Pancreas (tissue), 10 donors: ENCODE data around the gene ZC3H13. TPM values are rescaled to one million over a fixed set of nuclear protein-coding genes. Genes with fewer than 3 reads are reported as not detected.

Source experiments
- ATAC-seq, 4 donors: fragments of 200-7000 bp; cut with Tn5 transposase; one replicate each; pipeline versions ENCODE4 v1.8.0 to v1.9.1; 2020; ENCODE audit warnings: mild to moderate bottlenecking in 4 of 4, moderate library complexity in 4 of 4
- DNase-seq, 6 donors: peaks; one replicate each; pipeline ENCODE4 v3.0.0-alpha.2; 2020
- FAIRE-seq: peaks from 2 replicates; lab custom pipeline; 2012; peaks lifted over from hg19 to GRCh38; lab: Jason Lieb, UNC
- H3K27ac ChIP-seq, 4 donors: fragments of 200-600 bp; sonication (generic); 1 replicate in 3 of 4; 2 replicates in 1 of 4; pipeline versions ENCODE4 v1.5.0 to v1.8.0; 2020
- H3K27me3 ChIP-seq, 4 donors: fragments of 200-600 bp; one replicate each; pipeline ENCODE4 v1.8.0; 2021
- H3K36me3 ChIP-seq, 3 donors: fragments of 200-600 bp; sonication (generic) in 1 of 3; one replicate each; pipeline versions ENCODE4 v1.5.0 to v1.8.0; 2020 to 2021
- H3K4me1 ChIP-seq, 3 donors: fragments of 200-600 bp; one replicate each; pipeline ENCODE4 v1.8.0; 2021
- H3K4me3 ChIP-seq, 4 donors: fragments of 200-600 bp; sonication (generic) in 2 of 4; one replicate each; pipeline versions ENCODE4 v1.5.0 to v1.8.0; 2020 to 2021
- H3K9me3 ChIP-seq, 4 donors: fragments of 200-600 bp; one replicate each; pipeline ENCODE4 v1.8.0; 2021
- CTCF ChIP-seq, 4 donors: fragments of 200-600 bp; sonication (generic) in 3 of 4; IDR thresholded peaks; one replicate each; pipeline versions ENCODE4 v1.5.0 to v1.8.0; 2021; ENCODE audit warnings: antibody characterized with exemption in 4 of 4
- WGBS, 2 donors: extraction: QIAGEN DNeasy Blood & Tissue Kit; methylation state at CpG; one replicate each; pipeline ENCODE4 v1.1.7; 2013; 5-methylcytosine and 5-hydroxymethylcytosine counted together
- intact Hi-C, 3 donors: fragments of 100-400 bp; cut with DNase I; formaldehyde crosslinking; loops; one replicate each; pipeline versions ENCODE4 v1.11.1 to v1.14.2; 2022
- polyA plus RNA-seq, 2 donors: library from polyadenylated mRNA; stranded (reverse); fragments of 200-250 nt; gene quantifications; one replicate each; pipeline ENCODE4 v1.2.3, GENCODE V29; 2013
- total RNA-seq, 6 donors: library from RNA; stranded (reverse); fragmentation: NEBNext Ultra II Directional in 4 of 6; extraction: Animal tissue kit (Norgen Biotek cat#: 25700) in 4 of 6; gene quantifications; one replicate each; pipeline versions ENCODE4 v1.2.1 to v1.2.4, GENCODE V29; 2021 to 2023
- donor health status: healthy with polysubstance abuse.
- donor health status: DM: no; HTN: no; CAD: no; lungs with moderate emphysema.
- donor health status: DM: no; HTN: no; CAD: no.
- donor health status: control.
- donor health status: control.
- donor health status: Bipolar disorder and iron deficiency.
- donor health status: DM: yes; HTN: yes; CAD: no.
- donor health status: DM: no; HTN: no; CAD: no.
- donor health status: DM: no; HTN: no; CAD: no.
- donor health status: DM: yes; HTN: yes; CAD: no.

ZC3H13 gene
- total and polyA plus RNA-seq, 8 donors = 7.6 to 24.1 (median 14.0) TPM

- peak in 1 of 4 donors; percentile 27 for ATAC-seq
- whole genome bisulfite sequencing, 2 donors = 64 to 70% methylated on average over 1 of the region's 1 CpG
- no peaks in the 10 kb centered on the region for H3K27me3 ChIP-seq
Observed at GRCh38 chr13:46100191-46100815, 47.8 kb upstream of the ZC3H13 start.

GRCh38 chr13:46097663-46098062 lies 45.1 kb upstream of the ZC3H13 start:
- Histone ChIP-seq H3K4me3 (no peak overlapping the region), H3K36me3 (no peaks in the 10 kb centered on the region), H3K9me3 (no peaks in the 10 kb centered on the region), H3K27ac (no peak overlapping the region), H3K27me3 (no peaks in the 10 kb centered on the region), H3K4me1 (peaks cover 0 to 8% (median 0%) of the 10 kb centered on the region in 3 donors)
- TF ChIP-seq CTCF (IDR thresholded peaks at IDR 0.05) = no peak
- FAIRE-seq (no peak), ATAC-seq (no peak), DNase-seq (no peak)
- 74 to 77% methylated on average over 4 of the region's 4 CpGs for WGBS, 2 donors
- intact Hi-C loops = no loop called here

More at GRCh38 chr13:46100191-46100815, 47.8 kb upstream of the ZC3H13 start:
- FAIRE-seq (no peak), DNase-seq (no peak)
- TF ChIP-seq CTCF (IDR thresholded peaks at IDR 0.05) = no peak
- H3K4me1 ChIP-seq = peaks cover 0 to 8% (median 0%) of the 10 kb centered on the region in 3 donors
- intact Hi-C loops = no loop called here
- H3K36me3 ChIP-seq = no peaks in the 10 kb centered on the region
- H3K27ac ChIP-seq = no peak overlapping the region
- H3K9me3 ChIP-seq = no peaks in the 10 kb centered on the region
- H3K4me3 ChIP-seq = no peak overlapping the region

GRCh38 chr13:46097015-46097414 lies 44.5 kb upstream of the ZC3H13 start:
- 54 to 57% methylated on average over 3 of the region's 3 CpGs for WGBS, 2 donors
- ATAC-seq (peak; percentile 73 to 93 (median 84)), FAIRE-seq (no peak), DNase-seq (peak in 2 of 6 donors; percentile 17 to 58)
- no peaks in the 10 kb centered on the region for H3K36me3 ChIP-seq
- intact Hi-C loops = no loop called here
- no peaks in the 10 kb centered on the region for H3K27me3 ChIP-seq
- H3K27ac ChIP-seq = no peak overlapping the region
- peaks cover 0 to 8% (median 0%) of the 10 kb centered on the region in 3 donors for H3K4me1 ChIP-seq
- H3K9me3 ChIP-seq = no peaks in the 10 kb centered on the region
- no peak for TF ChIP-seq CTCF (IDR thresholded peaks at IDR 0.05)
- H3K4me3 ChIP-seq = no peak overlapping the region

GRCh38 chr13:46094478-46094877 lies 41.9 kb upstream of the ZC3H13 start:
- intact Hi-C loops = no loop called here

More at GRCh38 chr13:46094478-46094877, 41.9 kb upstream of the ZC3H13 start:
- no peak overlapping the region for H3K27ac ChIP-seq
- H3K9me3 ChIP-seq = no peaks in the 10 kb centered on the region
- H3K27me3 ChIP-seq = no peaks in the 10 kb centered on the region
- WGBS, 2 donors = 84 to 93% methylated on average over 3 of the region's 3 CpGs
- no peak overlapping the region for H3K4me3 ChIP-seq
- no peak for TF ChIP-seq CTCF (IDR thresholded peaks at IDR 0.05)
- H3K36me3 ChIP-seq = no peaks in the 10 kb centered on the region
- ATAC-seq = no peak
- peaks cover 0 to 8% (median 0%) of the 10 kb centered on the region in 3 donors for H3K4me1 ChIP-seq
- DNase-seq = no peak
- no peak for FAIRE-seq
